Measurements from ENCODE around the gene AHSG. TPM values are rescaled to one million over a fixed set of nuclear protein-coding genes. Genes with fewer than 3 reads are reported as not detected.

The AHSG gene
- total RNA-seq, 2 donors from 2014 or later, result not detected

DNA sequence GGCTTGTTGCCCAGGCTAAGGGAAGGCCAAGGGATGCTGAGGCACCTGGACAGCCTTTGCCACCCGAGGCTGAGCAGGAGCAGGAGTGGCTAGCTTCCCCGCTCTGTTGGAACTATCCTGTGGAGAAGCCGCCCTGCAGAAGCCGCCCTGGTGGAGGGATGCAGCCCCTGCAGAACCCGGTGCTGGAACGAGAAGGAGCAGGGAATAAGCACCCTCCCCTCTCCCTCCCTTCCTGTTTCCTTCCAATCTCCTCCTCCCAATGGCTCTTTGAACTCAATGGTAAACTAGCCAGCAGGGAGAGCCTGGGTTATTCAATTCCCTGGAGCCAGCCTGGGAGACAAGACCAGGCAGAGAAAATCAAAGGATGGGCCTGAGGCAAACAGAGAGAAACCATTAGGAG, 41.1 kb downstream of the AHSG start:
- TF ChIP-seq POLR2A (IDR thresholded peaks at IDR 0.05), result no peak
- TF ChIP-seq, protein P1, sequence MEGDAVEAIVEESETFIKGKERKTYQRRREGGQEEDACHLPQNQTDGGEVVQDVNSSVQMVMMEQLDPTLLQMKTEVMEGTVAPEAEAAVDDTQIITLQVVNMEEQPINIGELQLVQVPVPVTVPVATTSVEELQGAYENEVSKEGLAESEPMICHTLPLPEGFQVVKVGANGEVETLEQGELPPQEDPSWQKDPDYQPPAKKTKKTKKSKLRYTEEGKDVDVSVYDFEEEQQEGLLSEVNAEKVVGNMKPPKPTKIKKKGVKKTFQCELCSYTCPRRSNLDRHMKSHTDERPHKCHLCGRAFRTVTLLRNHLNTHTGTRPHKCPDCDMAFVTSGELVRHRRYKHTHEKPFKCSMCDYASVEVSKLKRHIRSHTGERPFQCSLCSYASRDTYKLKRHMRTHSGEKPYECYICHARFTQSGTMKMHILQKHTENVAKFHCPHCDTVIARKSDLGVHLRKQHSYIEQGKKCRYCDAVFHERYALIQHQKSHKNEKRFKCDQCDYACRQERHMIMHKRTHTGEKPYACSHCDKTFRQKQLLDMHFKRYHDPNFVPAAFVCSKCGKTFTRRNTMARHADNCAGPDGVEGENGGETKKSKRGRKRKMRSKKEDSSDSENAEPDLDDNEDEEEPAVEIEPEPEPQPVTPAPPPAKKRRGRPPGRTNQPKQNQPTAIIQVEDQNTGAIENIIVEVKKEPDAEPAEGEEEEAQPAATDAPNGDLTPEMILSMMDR (IDR thresholded peaks at IDR 0.05), result no peak
- 54 to 60% methylated on average over 6 of the region's 6 CpGs for WGBS, 2 donors
- H3K27ac ChIP-seq, result no peak overlapping the region

DNA sequence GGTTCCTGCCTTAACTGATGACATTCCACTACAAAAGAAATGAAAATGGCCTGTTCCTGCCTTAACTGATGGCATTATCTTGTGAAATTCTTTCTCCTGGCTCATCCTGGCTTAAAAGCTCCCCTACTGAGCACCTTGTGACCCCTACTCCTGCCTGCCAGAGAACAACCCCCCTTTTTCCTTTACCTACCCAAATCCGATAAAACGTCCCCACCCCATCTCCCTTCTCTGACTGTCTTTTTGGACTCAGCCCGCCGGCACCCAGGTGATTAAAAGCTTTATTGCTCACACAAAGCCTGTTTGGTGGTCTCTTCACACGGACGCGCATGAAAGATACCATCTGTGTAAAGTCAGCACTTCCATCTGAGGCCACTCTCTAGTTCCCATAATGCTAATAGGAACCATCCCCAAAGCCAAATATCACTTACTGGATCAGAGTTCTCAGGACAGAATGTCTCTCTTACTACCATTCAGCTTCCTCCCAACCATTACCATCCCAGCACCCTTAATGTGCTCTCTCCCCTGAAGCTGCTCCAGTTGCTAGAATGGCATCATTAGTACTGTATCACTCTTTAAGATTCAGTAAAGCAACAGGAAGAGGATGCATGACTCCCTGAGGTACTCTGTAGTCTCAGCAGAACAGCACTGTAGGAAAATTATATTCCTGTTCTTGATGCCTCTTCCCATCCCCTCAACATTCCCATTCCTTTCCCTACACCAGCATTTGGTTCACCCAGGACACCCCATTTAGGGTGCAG, 50.7 kb downstream of the AHSG start:
- Histone ChIP-seq H3K27ac (no peak overlapping the region), H3K36me3 (replicated peaks in 1 of 2; ENCODE audit: insufficient read depth in 1 of 2, low read depth in 2 of 2) (no peaks in the 10 kb centered on the region), H3K27me3 (no peaks in the 10 kb centered on the region), H3K4me3 (no peak overlapping the region), H3K4me1 (peaks cover 7% of the 10 kb centered on the region), H3K9me3 (no peaks in the 10 kb centered on the region)
- DNase-seq (no peak), ATAC-seq (no peak)
- no peak for TF ChIP-seq POLR2A (IDR thresholded peaks at IDR 0.05)
- TF ChIP-seq, protein P1 (IDR thresholded peaks at IDR 0.05), result no peak
- 45 to 58% methylated on average over 7 of the region's 7 CpGs for WGBS, 2 donors
- intact Hi-C loops (cut with DNase I), result no loop called here

More for the DNA sequence above, 41.1 kb downstream of the AHSG start:
- Histone ChIP-seq H3K27me3 (no peaks in the 10 kb centered on the region), H3K36me3 (replicated peaks in 1 of 2; ENCODE audit: insufficient read depth in 1 of 2, low read depth in 2 of 2) (no peaks in the 10 kb centered on the region), H3K4me3 (no peak overlapping the region), H3K4me1 (no peaks in the 10 kb centered on the region), H3K9me3 (no peaks in the 10 kb centered on the region)
- no peak for DNase-seq
- ATAC-seq, result no peak
- intact Hi-C loops (cut with DNase I), result no loop called here

DNA sequence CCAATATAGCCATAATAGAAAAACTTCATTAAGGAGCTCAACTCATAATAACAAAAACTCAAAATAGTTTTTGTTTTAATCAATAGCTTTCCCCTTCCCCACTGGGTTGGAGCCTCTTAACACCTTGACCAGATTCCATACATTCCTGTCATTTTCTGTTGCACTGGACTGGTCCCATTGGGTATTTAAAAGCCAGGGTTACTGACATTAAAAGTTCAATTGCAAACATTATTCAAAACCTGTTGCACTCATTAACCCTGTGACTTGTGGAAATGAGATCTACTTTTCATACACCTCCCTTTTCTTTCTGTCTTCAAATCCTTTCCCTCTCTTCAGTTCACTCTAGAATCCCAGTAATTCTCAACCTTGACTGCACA, 51.2 kb downstream of the AHSG start:
- no peak for DNase-seq

DNA sequence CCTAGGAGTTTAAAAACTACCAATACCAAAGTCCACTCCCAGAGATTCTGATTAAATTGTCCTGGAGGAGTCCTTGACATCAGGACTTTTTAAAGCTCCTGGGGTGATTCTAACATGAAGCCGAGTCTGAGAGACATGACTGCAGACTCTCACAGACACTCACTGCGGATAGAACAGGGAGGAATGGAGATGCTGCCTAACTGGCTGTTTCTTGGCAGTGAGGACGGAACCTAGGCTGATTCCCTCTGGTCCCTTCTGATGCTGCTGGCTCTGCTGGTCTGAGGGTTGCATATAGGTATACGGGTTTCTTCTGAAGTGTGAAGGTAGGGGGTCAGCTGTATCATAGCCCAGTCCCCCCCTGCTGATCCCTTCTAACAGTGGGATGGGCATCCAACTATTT, 51.6 kb downstream of the AHSG start:
- no peak for ATAC-seq
- H3K27ac ChIP-seq, result no peak overlapping the region
- intact Hi-C loops (cut with DNase I), result no loop called here
- H3K9me3 ChIP-seq, result no peaks in the 10 kb centered on the region
- no peaks in the 10 kb centered on the region for H3K36me3 ChIP-seq (replicated peaks in 1 of 2; ENCODE audit: insufficient read depth in 1 of 2, low read depth in 2 of 2)
- H3K27me3 ChIP-seq, result no peaks in the 10 kb centered on the region
- peaks cover 7% of the 10 kb centered on the region for H3K4me1 ChIP-seq
- DNase-seq, result no peak
- WGBS, 2 donors, result 54 to 70% methylated on average over 4 of the region's 4 CpGs
- TF ChIP-seq POLR2A (IDR thresholded peaks at IDR 0.05), result no peak
- TF ChIP-seq, protein P1 (IDR thresholded peaks at IDR 0.05), result no peak
- H3K4me3 ChIP-seq, result no peak overlapping the region

More for the DNA sequence above, 51.2 kb downstream of the AHSG start:
- Histone ChIP-seq H3K9me3 (no peaks in the 10 kb centered on the region), H3K4me3 (no peak overlapping the region), H3K27me3 (no peaks in the 10 kb centered on the region), H3K27ac (no peak overlapping the region), H3K4me1 (peaks cover 7% of the 10 kb centered on the region), H3K36me3 (replicated peaks in 1 of 2; ENCODE audit: insufficient read depth in 1 of 2, low read depth in 2 of 2) (no peaks in the 10 kb centered on the region)
- TF ChIP-seq, protein P1 (IDR thresholded peaks at IDR 0.05), result no peak
- no peak for TF ChIP-seq POLR2A (IDR thresholded peaks at IDR 0.05)
- ATAC-seq, result no peak
- intact Hi-C loops (cut with DNase I), result no loop called here

DNA sequence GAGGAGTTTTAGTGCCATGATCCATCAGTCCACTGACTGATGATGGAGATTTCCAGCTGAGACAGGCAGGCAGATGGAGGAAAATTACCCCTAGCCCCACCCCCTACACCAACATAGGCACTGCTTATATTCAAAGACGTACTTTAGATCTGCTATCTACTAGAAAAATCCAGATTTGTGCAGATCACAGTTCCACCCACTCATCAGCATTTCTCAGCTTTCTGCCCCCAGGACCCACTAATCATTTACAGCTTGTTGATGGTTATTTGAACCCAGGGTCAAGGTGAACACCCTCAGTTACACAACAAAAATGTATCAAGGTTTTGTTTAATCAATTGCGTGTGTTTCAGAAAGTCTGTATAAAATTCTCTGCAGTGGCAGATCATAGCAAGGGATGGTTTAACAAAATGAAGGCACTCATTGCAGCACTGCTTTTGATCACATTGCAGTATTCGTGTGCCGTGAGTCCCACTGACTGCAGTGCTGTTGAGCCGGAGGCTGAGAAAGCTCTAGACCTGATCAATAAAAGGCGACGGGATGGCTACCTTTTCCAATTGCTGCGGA, 52.8 kb downstream of the AHSG start, which contains the start of gene HRG:
Gene HRG, plus strand, starts transcription at position 390 of the 564 bp plus-strand sequence. Its CDS starts 18 bp downstream, at position 408.
- Histone ChIP-seq H3K9me3 (no peaks in the 10 kb centered on the region), H3K36me3 (replicated peaks in 1 of 2; ENCODE audit: insufficient read depth in 1 of 2, low read depth in 2 of 2) (no peaks in the 10 kb centered on the region), H3K4me1 (peaks cover 7% of the 10 kb centered on the region), H3K27ac (no peak within 1 kb of the TSS), H3K27me3 (no peaks in the 10 kb centered on the region), H3K4me3 (no peak within 1 kb of the TSS)
- TF ChIP-seq, protein P1 (IDR thresholded peaks at IDR 0.05), result no peak
- TF ChIP-seq POLR2A (IDR thresholded peaks at IDR 0.05), result no peak
- intact Hi-C loops (cut with DNase I), result no loop called here
- DNase-seq (no peak), ATAC-seq (no peak)
- 46% methylated on average over 8 of the region's 8 CpGs for whole genome bisulfite sequencing, 2 donors
